ENCODE results near the gene SGPL1.
"Not testable (repeated sequence)": the region's sequence is repeated elsewhere in the genome, so short reads cannot be mapped to it uniquely, and the experiment has no call there.

Gene SGPL1

DNA sequence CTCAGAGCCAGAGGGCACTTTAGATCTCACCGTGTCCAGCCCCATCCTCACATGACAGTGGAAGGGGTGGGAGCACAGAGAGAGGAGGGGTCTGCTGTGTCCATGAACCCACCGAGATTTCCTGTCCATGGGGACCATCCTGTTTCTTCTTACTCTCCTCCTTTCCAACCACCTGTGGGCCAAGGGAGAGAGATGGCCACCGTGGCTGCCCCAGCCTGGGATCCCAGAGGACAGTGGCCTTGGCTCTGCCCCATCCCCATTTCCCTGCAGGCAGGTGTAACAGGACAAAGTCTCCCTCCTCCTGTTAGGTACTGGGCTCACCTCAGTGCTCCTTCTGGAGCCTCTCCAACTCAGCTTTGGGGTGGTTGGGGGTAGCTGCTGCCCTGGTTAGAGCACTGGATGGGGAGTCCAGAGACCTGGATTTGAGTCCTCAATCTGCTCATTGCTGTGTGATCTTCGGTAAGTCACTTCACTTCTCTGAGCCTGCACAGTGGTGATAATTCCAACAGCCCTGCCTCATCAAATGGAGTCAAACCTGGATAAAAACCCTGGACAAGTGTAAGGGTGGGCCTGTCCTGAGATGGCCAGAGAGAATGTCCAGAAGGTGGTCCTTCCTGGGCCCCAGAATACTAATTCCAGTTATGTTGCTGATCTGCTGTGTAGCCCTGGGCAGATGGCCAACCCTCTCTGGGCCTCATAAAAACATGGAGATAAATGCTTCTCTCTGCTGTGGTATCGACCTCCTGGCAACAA is 90.5 kb downstream of the SGPL1 start:
- no peak for DNase-seq (ENCODE audit: low read depth in 3 of 3)

DNA sequence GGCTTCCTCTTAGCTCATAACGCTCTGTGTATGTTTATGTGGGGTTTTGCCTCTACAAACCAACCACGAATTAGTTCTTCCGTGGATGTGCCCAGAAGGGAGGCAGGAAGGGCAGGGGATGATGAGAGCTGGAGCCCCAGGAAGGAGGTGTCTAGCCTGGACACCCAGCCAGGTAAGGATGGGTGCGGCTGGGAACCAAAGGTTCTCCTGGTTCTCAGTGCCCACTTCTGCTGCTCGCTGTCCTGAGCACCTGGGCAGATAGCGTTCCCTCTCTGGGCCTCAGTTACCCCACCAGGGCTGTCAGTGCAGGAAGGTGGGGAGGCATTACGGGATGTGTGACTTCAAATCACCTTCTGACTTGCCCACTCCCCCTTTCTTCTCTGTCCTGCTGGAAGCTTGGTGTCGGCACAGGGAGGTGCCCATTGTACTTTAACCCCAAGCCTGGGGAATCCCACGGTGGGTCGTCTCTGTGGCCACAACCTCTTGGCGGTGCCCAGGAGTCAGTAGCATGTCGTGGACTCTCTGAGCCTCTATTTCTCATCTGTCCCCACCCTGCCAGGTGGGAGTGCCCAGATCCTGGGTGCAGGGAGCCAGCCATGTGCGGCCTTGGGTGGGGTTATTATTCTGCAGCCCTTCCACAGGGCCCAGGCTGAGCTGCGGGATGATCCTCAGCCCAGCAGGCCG is 91.3 kb downstream of the SGPL1 start:
- DNase-seq (ENCODE audit: low read depth in 3 of 3) = no peak

DNA sequence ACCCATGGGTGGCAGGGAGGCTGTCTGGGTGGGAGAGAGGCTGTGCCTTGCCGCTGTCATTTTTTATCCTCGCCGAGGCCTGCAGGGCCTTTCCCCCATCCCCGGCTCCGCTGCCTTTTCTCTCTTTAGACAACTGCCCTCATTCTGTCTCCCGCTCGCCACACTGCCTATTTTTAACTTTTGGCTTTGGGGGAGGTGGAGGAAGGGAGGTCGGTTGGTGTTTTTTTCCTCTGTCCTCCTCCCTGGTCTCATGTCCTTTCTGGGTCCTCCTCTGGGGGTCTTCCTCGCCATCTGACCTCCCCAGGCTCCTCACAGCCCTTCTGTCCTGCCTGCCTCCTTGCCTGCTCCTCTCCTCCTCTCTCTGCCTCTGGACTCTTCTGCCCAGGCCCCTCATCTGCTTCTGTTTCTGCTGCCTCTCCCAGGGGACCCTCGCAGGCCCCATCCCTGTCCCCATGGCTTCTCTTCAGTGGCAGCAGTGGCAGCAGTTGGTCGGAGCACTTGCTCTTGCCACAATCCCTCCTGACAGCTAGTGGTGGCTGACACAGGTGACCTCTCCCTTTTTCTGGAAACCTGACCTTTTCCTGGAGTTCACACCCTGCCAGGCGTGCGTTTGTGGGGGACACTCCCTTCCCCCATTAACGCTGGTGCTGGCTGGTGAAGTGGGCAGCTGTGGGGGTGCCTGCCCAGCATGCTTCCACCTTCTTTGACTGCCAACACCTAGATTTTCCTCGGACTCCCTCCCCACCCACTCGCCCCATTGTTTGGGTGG is 92.1 kb downstream of the SGPL1 start:
- no peak for DNase-seq (ENCODE audit: low read depth in 3 of 3)

DNA sequence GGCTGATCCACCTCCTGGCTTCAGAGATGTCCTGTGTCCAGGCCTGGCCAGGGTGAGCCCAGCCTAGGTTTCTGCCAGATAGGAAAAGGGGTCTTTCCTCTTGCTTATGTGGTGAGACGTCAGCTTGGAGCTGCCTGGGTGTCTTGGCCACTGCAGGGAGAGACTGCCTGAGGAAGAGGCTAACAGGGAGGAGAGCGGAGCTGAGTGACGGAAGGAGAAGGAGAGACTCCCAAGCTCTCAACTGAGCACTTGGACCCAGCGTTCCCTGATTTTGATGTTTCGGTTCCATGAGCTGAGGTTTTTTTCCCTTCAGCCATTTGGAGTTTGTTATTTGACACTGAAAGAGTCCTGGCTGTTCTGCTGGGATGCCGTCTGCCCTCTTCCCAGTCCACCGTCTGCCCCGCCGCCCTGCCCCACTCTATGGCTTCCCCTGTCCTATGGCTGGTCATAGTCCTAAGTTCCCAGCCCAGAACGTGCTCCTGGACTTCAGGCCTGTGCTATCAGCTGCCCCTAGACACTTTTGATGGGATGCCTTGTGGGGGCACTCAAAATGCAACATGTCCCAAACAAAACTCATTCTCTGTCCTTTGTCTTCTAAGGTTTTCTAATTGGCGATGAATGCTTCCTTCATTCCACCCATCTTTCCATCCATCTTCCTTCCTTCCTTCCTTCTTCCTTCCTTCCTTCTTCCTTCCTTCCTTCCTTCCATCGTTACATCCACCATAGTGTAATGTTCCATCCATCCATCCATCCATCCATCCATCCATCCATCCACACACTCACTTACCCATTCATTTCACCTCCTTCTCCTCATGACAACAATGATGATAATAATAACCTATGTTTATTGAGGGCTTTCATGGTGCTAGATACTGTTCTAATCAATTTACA is 92.9 kb downstream of the SGPL1 start:
- DNase-seq (ENCODE audit: low read depth in 3 of 3) = no peak

DNA sequence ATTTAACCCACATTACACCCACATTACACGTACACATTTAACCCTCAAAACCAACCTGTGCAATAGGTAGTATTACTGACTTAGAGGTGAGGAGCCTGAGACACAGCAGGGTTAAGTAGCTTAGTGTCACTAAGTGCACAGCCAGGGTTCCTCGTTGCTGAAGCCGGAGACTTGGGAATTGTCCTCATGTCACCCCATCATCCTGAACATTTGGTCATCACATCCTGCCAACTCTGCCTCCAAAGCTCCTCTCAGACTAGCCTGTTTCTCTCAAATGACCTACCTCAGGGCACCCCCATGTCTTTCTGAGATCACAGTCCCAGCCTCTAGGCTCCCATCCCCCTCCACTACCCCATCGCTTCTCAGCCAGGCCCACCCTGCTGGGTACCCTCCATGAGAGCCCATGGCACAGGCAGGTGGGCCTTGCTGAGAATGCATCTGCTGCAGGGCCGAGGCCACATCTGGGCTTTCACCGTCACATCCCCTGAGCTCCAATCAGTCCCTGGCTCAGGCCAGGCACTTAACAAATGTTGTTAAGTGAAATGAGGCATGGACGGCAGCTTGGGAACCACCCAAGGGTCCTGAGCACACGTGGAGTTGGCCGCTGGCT is 93.7 kb downstream of the SGPL1 start:
- no peak for DNase-seq (ENCODE audit: low read depth in 3 of 3)

DNA sequence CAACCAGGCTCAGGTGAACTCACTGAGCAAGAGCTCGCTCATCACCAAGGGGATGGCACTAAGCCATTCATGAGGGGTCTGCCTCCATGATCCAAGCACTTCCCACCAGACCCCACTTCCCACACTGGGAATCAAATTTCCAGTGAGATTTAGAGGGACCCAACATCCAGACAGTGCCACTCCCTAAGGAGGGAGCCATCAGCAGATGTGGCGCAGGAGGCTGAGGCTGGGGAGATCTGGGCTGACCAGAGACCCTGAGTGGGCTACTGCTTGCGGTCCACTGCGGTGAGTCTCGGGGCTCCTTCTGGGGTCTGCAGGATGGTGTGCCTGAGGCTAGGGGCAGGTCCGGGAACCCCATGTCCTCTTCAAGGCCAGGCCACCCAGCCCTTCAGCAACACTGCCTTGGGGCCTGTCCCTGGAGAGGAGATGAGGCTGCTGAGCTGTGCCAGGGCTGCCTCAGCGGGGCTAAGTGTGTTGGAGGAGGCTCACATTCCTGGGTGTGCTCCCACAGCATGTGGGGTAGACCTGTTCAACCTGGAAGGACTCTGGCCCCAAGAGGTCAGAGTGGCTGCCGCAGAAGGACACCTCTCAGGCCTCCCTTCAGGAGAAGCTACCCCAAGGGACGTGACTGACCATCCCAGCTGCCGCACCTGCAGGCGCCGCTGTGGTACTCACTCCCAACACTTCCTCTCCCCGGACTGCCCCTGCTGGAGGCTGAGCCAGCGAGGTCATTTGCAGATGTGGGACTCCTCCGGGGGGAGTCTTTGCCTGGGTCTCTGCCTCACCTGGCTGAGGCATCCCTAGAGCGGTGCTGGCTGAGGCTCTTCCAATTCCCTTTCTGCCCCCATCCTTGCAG is 95.0 kb downstream of the SGPL1 start:
- no peak for DNase-seq (ENCODE audit: low read depth in 3 of 3)

DNA sequence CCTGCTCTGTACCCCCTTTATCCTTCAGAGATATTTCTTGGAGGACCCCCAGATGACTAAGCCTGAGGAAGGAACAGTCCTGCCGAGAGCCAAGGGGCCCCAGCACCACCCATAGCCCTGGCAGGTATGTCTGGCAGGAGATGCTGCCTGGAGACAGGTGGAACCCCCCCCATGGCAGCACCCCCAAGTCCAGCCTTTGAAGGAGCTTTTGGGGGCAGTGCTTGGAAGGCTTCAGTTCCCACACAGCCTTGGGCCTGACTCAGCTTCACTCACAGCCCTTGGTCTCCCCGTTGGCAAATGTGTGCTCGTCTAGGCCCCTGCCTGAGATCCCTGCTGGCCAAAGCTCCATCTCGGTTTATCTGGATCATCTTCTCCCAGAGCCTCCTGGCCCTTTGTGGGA is 95.6 kb downstream of the SGPL1 start:
- no peak for DNase-seq (ENCODE audit: low read depth in 3 of 3)

DNA sequence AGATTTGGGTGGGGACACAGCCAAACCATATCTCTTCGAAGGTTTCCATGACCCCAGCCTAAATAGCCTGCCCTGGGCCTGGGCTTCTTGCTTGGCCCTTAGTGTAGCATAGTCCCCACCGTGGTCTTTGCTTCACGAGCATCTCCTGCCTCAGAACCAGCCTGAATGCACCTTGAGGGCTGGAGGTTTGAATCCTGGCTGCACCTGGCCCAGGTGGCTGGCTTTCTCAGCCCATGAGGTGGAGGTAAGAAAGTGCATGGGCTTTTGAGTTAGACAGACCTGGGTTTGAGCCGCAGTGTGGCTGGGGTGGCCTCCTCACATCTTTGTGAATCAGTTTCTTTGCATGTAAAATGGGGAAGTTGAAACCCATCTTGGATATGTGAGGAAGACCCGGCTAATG is 96.8 kb downstream of the SGPL1 start:
- DNase-seq (ENCODE audit: low read depth in 3 of 3) = no peak

DNA sequence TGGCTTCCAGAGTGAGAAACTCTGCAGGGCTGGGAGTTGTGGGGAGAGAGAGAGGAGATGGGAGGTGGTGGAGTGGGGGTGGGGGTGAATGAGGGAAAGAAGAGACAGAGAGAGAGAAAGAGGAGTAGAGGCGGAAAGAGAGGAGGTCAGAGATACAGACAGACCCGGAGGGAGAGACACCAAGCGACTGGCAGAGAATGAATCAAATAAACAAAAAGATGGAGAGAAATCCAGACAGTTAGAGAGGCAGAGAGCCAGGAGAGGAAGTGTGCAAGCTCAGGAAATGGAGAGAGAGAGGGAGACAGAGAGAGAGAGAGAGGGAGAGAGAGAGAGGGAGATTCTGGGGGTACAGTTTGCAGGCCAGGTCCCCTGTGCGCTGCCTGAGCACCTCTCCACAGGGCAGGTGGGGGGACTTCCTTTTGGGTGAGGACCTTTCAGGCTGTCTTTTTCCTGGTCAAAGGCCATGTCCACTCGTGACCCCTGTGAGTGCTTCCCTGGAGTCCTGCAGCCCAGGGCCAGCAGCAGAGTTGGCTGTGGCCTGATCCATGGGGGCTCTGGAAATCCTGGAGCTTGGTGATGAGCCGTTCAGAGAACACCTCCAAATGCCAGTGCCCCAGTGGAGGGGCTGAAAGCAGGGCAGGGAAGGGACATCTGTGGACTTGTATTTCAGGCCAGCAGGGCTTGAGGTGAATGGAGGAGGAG is 97.6 kb downstream of the SGPL1 start:
- no peak for DNase-seq (ENCODE audit: low read depth in 3 of 3)

DNA sequence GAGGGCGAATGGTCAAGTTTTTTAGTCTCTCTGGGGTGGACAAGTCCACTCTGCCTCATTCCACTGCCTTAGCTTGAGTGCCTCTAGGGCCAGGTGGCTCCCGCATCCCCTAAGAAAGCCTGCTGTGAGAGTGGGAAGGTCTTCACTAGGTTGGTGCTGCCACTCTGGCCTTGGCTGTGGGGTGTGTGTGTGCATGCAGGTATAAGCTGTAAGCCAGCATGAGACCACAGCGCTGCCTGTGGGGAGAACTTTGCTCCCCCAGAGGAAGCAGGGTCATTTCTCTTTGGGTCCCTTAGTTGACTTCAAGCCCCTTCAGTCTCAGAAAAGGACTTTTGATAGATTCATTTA is 98.1 kb downstream of the SGPL1 start:
- DNase-seq (ENCODE audit: low read depth in 3 of 3) = no peak

DNA sequence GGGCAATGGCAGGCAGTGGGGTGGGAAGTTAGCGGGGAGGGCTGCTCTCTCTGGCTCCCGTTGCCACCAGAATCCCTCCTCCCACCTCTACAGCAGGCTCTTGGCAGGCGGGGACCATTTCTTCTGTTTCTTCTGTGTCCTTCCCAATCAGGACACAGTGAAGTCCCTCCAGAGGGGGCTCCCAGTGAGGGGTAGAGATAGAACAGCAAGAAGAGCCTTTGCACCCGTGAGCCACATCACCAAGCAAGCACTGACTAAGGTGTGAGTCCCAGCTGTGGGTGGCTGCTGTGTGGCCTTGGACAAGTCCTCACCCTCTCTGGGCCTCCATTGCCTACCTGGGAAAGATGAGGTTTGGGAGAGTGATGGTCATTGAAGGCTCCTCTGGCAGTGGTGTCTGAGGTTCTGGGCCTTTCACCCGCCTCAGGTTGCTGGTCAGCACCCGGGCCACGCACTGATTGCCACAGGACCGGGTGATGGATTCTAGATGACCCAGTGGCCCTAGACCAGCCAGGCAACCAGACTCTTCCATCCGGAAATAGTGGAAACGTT is 98.6 kb downstream of the SGPL1 start:
- no peak for DNase-seq (ENCODE audit: low read depth in 3 of 3)

DNA sequence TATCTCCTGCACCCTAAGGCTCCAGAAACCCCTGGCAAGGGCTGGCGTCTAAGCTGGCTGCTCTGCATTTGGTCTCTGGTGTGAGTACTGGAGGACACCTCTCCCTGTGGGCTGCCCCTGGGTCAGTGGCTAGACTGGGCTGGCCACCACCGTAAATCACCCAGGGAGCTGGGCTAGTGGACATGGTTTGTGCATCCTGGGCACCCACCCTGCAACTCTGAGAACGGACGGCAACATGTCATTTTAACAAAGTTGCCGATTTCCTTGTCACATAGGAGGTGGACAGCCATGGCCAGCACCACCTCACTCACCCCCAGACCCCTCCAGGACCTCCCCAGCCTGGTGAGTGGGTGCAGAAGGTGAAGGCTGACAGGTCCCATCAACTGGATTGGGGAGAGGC is 99.5 kb downstream of the SGPL1 start:
- no peak for DNase-seq (ENCODE audit: low read depth in 3 of 3)

DNA sequence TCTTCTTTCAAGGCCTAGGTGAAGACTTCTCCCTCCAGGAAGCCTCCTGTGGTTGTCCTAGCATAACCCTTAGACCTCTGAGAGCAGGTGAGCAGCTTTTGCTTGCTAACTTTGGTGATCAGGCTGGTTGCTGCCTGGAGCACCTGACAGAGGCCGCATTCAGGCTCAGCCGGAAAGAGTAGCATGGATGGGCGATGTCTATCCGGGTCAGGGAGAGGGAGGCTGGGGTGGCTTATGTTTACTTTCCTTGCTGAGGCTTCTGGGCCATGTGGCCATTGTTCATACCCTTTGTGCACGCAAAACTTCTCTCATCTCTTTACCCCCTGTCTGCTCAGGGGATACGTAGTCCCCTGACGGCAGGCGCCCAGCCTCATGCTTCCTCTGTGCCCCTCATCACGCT is 100.1 kb downstream of the SGPL1 start:
- DNase-seq (ENCODE audit: low read depth in 3 of 3) = no peak

DNA sequence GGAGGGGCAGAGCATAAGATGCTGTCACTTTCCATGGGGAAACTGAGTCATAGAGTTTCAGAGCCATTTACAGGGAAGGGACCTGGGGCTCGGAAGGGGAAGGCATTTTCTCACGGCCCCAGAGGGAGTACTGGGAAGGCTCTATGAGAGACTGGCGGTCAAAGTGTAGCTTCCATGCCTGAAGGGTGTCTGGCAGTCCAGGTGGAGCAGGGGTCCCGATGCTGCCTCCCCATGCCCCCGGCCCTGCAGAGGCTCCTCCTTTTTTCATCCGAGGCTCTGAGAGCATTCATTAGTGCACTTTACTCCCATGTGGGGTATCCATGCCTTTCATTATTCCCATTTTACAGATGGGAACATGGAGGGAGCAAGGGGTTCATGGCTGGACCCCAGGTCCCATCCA is 100.5 kb downstream of the SGPL1 start:
- DNase-seq (ENCODE audit: low read depth in 3 of 3) = no peak

DNA sequence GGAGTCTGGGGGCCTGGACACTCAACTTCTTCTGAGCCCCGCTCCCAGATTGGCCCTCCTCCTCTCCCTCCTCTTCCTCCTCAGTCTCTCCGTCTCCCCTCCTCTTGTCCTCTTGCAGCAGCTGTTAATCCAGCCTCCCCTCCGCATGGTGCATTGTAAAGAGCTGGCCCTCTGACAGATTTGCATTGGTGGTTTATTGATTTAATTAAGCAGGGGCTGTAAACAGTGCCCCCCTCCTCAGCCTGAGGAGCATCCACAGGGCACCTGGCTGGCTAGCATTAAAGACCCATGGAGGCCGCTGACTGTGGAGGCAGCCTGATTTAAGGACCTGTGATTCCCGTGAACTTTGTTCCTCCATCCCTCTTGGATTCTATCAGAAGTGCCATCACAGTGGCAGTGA is 101.5 kb downstream of the SGPL1 start:
- DNase-seq (ENCODE audit: low read depth in 3 of 3) = no peak

DNA sequence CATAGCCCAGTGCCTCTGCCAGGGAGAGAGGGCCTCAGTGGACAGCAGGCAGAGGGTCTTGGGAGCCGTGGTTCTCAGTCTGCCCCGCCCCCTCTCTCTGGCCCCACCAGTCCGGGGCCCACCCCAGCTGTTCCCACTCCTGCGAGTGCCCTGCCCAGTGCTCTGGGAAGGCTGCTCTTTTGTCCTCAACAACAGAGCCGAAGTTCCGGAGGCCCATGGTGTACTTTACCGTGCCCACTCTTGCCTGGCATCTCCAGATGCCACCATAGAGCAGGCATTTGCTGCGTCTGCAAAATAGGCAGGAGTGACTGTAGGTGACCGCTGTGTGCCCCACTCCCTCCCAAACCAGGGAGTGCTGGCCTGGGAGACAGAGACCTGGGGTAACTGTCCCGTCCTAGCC is 101.9 kb downstream of the SGPL1 start:
- DNase-seq (ENCODE audit: low read depth in 3 of 3) = no peak

DNA sequence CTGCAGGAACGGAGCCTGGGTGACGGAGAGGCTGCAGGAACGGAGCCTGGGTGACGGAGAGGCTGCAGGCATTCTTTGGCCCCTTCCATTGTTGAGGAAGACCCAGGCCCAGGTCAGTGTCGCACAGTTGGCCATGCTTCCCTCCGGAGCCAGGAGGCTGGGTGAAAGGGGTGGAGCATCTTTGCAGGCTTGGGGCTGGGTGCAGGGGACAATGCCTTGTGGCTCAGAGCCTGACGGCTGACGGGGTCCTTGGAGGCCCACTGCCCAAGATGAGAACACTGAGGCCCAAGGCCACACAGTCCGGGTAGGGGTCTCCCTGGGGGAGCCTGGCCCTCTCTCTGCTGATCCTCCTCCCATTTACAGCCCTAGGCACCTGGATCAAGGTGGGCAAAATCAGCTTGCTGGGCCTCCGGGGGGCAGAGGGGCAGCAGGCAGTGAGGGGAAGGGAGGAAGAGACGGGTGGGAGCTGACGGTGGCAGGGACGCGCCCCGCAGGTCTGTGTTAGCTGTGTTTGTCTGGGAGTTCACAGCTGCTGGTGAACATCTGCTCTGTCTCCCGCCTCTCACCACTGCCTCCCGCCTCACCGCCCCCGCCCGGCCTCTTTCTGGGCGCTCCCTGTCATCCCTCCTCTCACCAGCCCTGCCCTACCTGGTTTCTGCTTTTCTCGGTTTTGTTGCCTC is 103.2 kb downstream of the SGPL1 start:
- no peak for DNase-seq (ENCODE audit: low read depth in 3 of 3)

DNA sequence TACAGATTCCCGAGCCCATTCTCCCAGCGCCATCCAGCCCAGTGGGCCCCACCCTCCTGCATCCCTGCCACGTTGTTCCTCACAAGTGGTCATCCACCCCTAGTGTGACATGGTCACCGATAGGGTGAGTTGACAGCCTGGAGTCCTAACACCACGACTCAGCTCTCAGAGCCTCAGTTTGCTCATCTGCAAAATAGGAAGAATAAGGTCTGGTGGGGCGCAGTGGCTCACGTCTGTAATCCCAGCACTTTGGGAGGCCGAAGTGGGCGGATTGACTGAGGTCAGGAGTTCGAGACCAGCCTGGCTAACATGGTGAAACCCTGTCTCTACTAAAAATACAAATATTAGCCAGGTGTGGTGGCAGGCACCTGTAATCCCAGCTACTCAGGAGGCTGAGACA is 104.2 kb downstream of the SGPL1 start:
- not testable (repeated sequence) for DNase-seq (ENCODE audit: low read depth in 3 of 3)

DNA sequence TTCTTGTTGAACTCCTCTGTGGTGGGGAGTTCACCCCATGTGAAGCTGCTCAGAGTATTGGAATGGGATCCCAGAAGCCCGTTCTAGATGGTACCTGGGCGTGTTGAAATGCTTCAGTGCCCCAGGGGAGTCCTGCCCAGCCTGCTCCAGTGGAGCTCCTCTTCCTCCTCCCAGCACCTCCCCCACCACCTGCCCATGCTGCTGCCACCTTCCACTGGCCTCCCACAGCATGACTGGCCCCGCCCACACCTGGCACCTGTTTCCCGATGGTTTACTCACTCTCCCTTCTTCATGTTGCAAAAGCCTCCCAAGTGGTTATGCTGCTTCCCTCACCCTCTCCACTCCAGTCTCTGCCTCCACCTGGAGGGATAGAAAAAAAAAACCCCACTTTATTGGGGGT is 104.8 kb downstream of the SGPL1 start:
- no peak for DNase-seq (ENCODE audit: low read depth in 3 of 3)
